Esophagus muscularis mucosa (tissue), 4 donors: ENCODE results near the gene EFEMP2.

ENCODE experiments used
- CTCF ChIP-seq, 3 experiments: fragments of 200-600 bp in 2 of 3; fragments of 450-650 bp in 1 of 3; sonication (generic) in 2 of 3; IDR thresholded peaks; one replicate each; pipeline ENCODE4 v1.5.1; 2017 to 2019; ENCODE audit warnings: antibody characterized with exemption in 3 of 3, mild to moderate bottlenecking in 2 of 3, moderate library complexity in 1 of 3
- EP300 ChIP-seq: sonication (generic); formaldehyde crosslinking; IDR thresholded peaks from one replicate; pipeline ENCODE4 v1.6.1; 2017; ENCODE audit warnings: antibody characterized with exemption
- POLR2A ChIP-seq: fragments of 450-650 bp; IDR thresholded peaks from one replicate; pipeline ENCODE4 v1.6.1; 2017; ENCODE audit warnings: antibody characterized with exemption, moderate library complexity, mild to moderate bottlenecking, low read depth
- POLR2AphosphoS5 ChIP-seq, 2 donors: sonication (generic); formaldehyde crosslinking; IDR thresholded peaks; one replicate each; pipeline ENCODE4 v1.6.1; 2017; ENCODE audit warnings: antibody characterized with exemption in 2 of 2

- no peak for TF ChIP-seq CTCF (IDR thresholded peaks at IDR 0.05)
- no peak for TF ChIP-seq POLR2A
- TF ChIP-seq POLR2AphosphoS5 (IDR thresholded peaks at IDR 0.05): no peak
- TF ChIP-seq EP300: no peak
Measured at GRCh38 chr11:65849771-65850216, 22.8 kb downstream of the EFEMP2 start.
